IMR-90 (cell line): ENCODE measurements around the gene SPTSSB. TPM values are rescaled to one million over a fixed set of nuclear protein-coding genes. Genes with fewer than 3 reads are reported as not detected.

ENCODE experiments used
- ATAC-seq: fragments of 200-7000 bp; cut with Tn5 transposase; 2 replicates; pipeline ENCODE4 v1.9.1; 2020; ENCODE audit warnings: low read depth, mild to moderate bottlenecking, moderate library complexity
- BruUV-seq: library from RNA; stranded (reverse); fragments of 400-500 nt; replicated peaks from 2 replicates; lab custom pipeline; 2021; lab: Mats Ljungman, UMichigan
- CTCF ChIA-PET: fragments of 300-600 bp; formaldehyde crosslinking; extraction: SDS; loops from one replicate; lab custom pipeline; 2021; ENCODE audit warnings: antibody characterized with exemption; lab: Yijun Ruan, JAX
- POLR2A ChIA-PET: fragments of 300-600 bp; sonication (Branson Sonifier 250); formaldehyde crosslinking; loops from one replicate; lab custom pipeline; 2022; ENCODE audit warnings: antibody characterized with exemption; ENCODE audit not compliant: unreplicated experiment; lab: Charles Lee
- DNase-seq: peaks from one replicate; pipeline ENCODE4 v3.0.0; 2013
- H2AFZ ChIP-seq: replicated peaks from 2 replicates; pipeline ENCODE3; 2013; ENCODE audit warnings: low read length, mild to moderate bottlenecking; ENCODE audit not compliant: poor library complexity
- H2AK5ac ChIP-seq: 2 replicates; pipeline ENCODE4 v1.6.1; 2013; ENCODE audit warnings: low read depth, low read length, inconsistent platforms
- H2AK9ac ChIP-seq: replicated peaks from 2 replicates; pipeline ENCODE3; 2013; ENCODE audit warnings: mild to moderate bottlenecking, low read depth, low read length, moderate library complexity; ENCODE audit not compliant: poor library complexity
- H2BK120ac ChIP-seq: 2 replicates; pipeline ENCODE4 v1.6.1; 2013; ENCODE audit warnings: low read depth, low read length, inconsistent platforms
- H2BK15ac ChIP-seq: 3 replicates; pipeline ENCODE4 v1.6.1; 2013; ENCODE audit warnings: low read depth, low read length, inconsistent platforms
- H2BK20ac ChIP-seq: 2 replicates; pipeline ENCODE4 v1.6.1; 2013; ENCODE audit warnings: low read depth, mild to moderate bottlenecking, inconsistent platforms, low read length, moderate library complexity
- H2BK5ac ChIP-seq: 2 replicates; pipeline ENCODE4 v1.6.1; 2013; ENCODE audit warnings: mild to moderate bottlenecking, low read depth, low read length, inconsistent platforms; ENCODE audit not compliant: poor library complexity, severe bottlenecking
- H3K14ac ChIP-seq: replicated peaks from 2 replicates; pipeline ENCODE4 v1.6.1; 2013; ENCODE audit warnings: low read depth, low read length, inconsistent platforms
- H3K18ac ChIP-seq: 2 replicates; pipeline ENCODE4 v1.6.1; 2013; ENCODE audit warnings: low read depth, low read length, control low read depth
- H3K23ac ChIP-seq: 2 replicates; pipeline ENCODE4 v1.6.1; 2013; ENCODE audit warnings: low read depth, low read length, inconsistent platforms
- H3K27ac ChIP-seq: 2 replicates; pipeline ENCODE4 v1.5.1; 2013; ENCODE audit warnings: mild to moderate bottlenecking, control low read depth, low read length; ENCODE audit not compliant: insufficient read depth
- H3K27me3 ChIP-seq: 2 replicates; pipeline ENCODE4 v1.6.1; 2013; ENCODE audit warnings: low read length; ENCODE audit not compliant: control insufficient read depth, insufficient read depth
- H3K36me3 ChIP-seq: 2 replicates; pipeline ENCODE4 v1.6.1; 2013; ENCODE audit warnings: low read length, mixed read lengths; ENCODE audit not compliant: control insufficient read depth, insufficient read depth
- H3K4ac ChIP-seq: 2 replicates; pipeline ENCODE4 v1.6.1; 2013; ENCODE audit warnings: low read depth, low read length, inconsistent platforms
- H3K4me1 ChIP-seq: 2 replicates; pipeline ENCODE4 v1.6.1; 2013; ENCODE audit warnings: low read length, mixed read lengths; ENCODE audit not compliant: control insufficient read depth, insufficient read depth
- H3K4me2 ChIP-seq: 2 replicates; pipeline ENCODE4 v1.6.1; 2013; ENCODE audit warnings: low read depth, mild to moderate bottlenecking, control low read depth, low read length, moderate library complexity
- H3K4me3 ChIP-seq: 2 replicates; pipeline ENCODE4 v1.5.1; 2013; ENCODE audit warnings: low read depth, mild to moderate bottlenecking, control low read depth, low read length, moderate library complexity; ENCODE audit not compliant: insufficient read depth
- H3K56ac ChIP-seq: 2 replicates; pipeline ENCODE4 v1.6.1; 2013; ENCODE audit warnings: low read length, inconsistent platforms; ENCODE audit not compliant: insufficient read depth; ENCODE audit errors: extremely low read depth
- H3K79me1 ChIP-seq, 2 experiments: 2 replicates each; pipeline ENCODE4 v1.6.1; 2013; ENCODE audit warnings: low read length in 2 of 2, inconsistent platforms in 1 of 2, low read depth in 1 of 2
- H3K9ac ChIP-seq: 2 replicates; pipeline ENCODE4 v1.6.1; 2013; ENCODE audit warnings: low read depth, low read length, control low read depth
- H3K9me1 ChIP-seq: 2 replicates; pipeline ENCODE4 v1.6.1; 2013; ENCODE audit warnings: low read length, inconsistent platforms; ENCODE audit not compliant: insufficient read depth
- H3K9me3 ChIP-seq: 2 replicates; pipeline ENCODE4 v1.6.1; 2013; ENCODE audit warnings: low read length; ENCODE audit not compliant: control insufficient read depth, insufficient read depth
- H4K20me1 ChIP-seq: 2 replicates; pipeline ENCODE4 v1.6.1; 2013; ENCODE audit warnings: low read length, inconsistent platforms; ENCODE audit not compliant: insufficient read depth
- H4K5ac ChIP-seq: 2 replicates; pipeline ENCODE4 v1.6.1; 2013; ENCODE audit warnings: mild to moderate bottlenecking, low read depth, low read length, control low read depth
- H4K8ac ChIP-seq, 2 experiments: 2 replicates each; pipeline ENCODE4 v1.6.1; 2013; ENCODE audit warnings: low read depth in 2 of 2, low read length in 2 of 2, control low read depth in 1 of 2, inconsistent platforms in 1 of 2
- H4K91ac ChIP-seq: 2 replicates; pipeline ENCODE4 v1.6.1; 2013; ENCODE audit warnings: low read depth, low read length, inconsistent platforms; ENCODE audit not compliant: insufficient read depth
- BHLHE40 ChIP-seq: fragments of 150-350 bp; IDR thresholded peaks from 2 replicates; pipeline ENCODE4 v1.6.1; 2016; ENCODE audit warnings: mild to moderate bottlenecking, low read depth, low read length
- CEBPB ChIP-seq: IDR thresholded peaks from 2 replicates; pipeline ENCODE4 v1.6.1; 2012; ENCODE audit warnings: low read depth, low read length, improper control_type of control experiment
- RCOR1 ChIP-seq: IDR thresholded peaks from 2 replicates; pipeline ENCODE4 v1.6.1; 2012; ENCODE audit warnings: mild to moderate bottlenecking, low read length, improper control_type of control experiment; ENCODE audit not compliant: insufficient replicate concordance
- RFX5 ChIP-seq: IDR thresholded peaks from 2 replicates; pipeline ENCODE4 v1.8.0; 2012; ENCODE audit warnings: low read depth, mild to moderate bottlenecking, low read length, moderate library complexity
- WGBS, 2 experiments: methylation state at CpG; one replicate each; pipeline versions ENCODE4 v1.1.5 to v1.1.7; 2013; ENCODE audit warnings: missing lambda C conversion rate in 2 of 2; ENCODE audit not compliant: insufficient read length in 1 of 2; ENCODE audit errors: extremely low coverage in 2 of 2; 5-methylcytosine and 5-hydroxymethylcytosine counted together
- dilution Hi-C: fragments of 300-500 bp; cut with HindIII; formaldehyde crosslinking; loops from one replicate; pipeline ENCODE4 v1.14.3; 2018; ENCODE audit warnings: low sequenced_read_pairs; ENCODE audit not compliant: unreplicated experiment
- in situ Hi-C: fragments of 300-500 bp; cut with MboI; formaldehyde crosslinking; loops from 3 replicates; pipeline ENCODE4 v1.14.3; 2019; ENCODE audit warnings: low sequenced_read_pairs, inconsistent platforms, mixed read lengths
- intact Hi-C: fragments of 100-400 bp; cut with micrococcal nuclease; formaldehyde crosslinking; loops from 2 replicates; pipeline ENCODE4 v1.10.0; 2022
- polyA plus RNA-seq, 3 experiments: library from polyadenylated mRNA; depleted of rRNA; stranded (reverse); fragments of >200 nt; gene quantifications; 2 replicates each; pipeline ENCODE4 v1.2.3, GENCODE V29; 2012; ENCODE audit warnings: low replicate concordance in 1 of 3
- total RNA-seq: library from RNA; depleted of rRNA; stranded (reverse); fragments of >200 nt; gene quantifications from 2 replicates; pipeline ENCODE4 v1.2.3, GENCODE V29; 2012

Gene SPTSSB
- total and polyA plus RNA-seq, 2 of the 4 experiments (the other 2 are of a cell fraction), result not detected

- H3K14ac ChIP-seq, result no peak overlapping the region
- CTCF ChIA-PET, result no interaction called here
- no peak overlapping the region for H4K5ac ChIP-seq
- no peaks in the 10 kb centered on the region for H3K9me1 ChIP-seq
- H3K4me1 ChIP-seq, result no peaks in the 10 kb centered on the region
- no peak overlapping the region for H3K56ac ChIP-seq
- no peaks in the 10 kb centered on the region for H4K20me1 ChIP-seq
- WGBS, 2 experiments, result no CpG with 5 or more reads among the region's 3 CpGs
- H4K91ac ChIP-seq, result no peak overlapping the region
- no peak overlapping the region for H2BK120ac ChIP-seq
- no peak overlapping the region for H3K18ac ChIP-seq
- no peak overlapping the region for H3K4me3 ChIP-seq
- H3K27ac ChIP-seq, result no peak overlapping the region
- H3K36me3 ChIP-seq, result no peaks in the 10 kb centered on the region
- no peak overlapping the region for H3K4me2 ChIP-seq
- ATAC-seq, result no peak
- no peaks in the 10 kb centered on the region for H3K79me1 ChIP-seq
- H2AFZ ChIP-seq, result no peak overlapping the region
- TF ChIP-seq CEBPB (no peak), RCOR1 (no peak), BHLHE40 (no peak), RFX5 (no peak)
- H4K8ac ChIP-seq, result no peak overlapping the region
- no peak overlapping the region for H2AK5ac ChIP-seq
- DNase-seq, result no peak
- no peak overlapping the region for H2BK5ac ChIP-seq
- no peaks in the 10 kb centered on the region for H3K9me3 ChIP-seq
- H2AK9ac ChIP-seq, result no peak overlapping the region
- in situ Hi-C loops, result no loop called here
- intact Hi-C loops, result no loop called here
- dilution Hi-C loops, result no loop called here
- H3K23ac ChIP-seq, result no peak overlapping the region
- no peaks in the 10 kb centered on the region for H3K27me3 ChIP-seq
- H2BK20ac ChIP-seq, result no peak overlapping the region
- no TSS peak for BruUV-seq
- no peak overlapping the region for H2BK15ac ChIP-seq
- POLR2A ChIA-PET, result no interaction called here
- no peak overlapping the region for H3K4ac ChIP-seq
- H3K9ac ChIP-seq, result no peak overlapping the region
These were observed 18.2 kb upstream of the SPTSSB start for GRCh38 chr3:161389445-161390035.
